Activated T-cell treated with anti-CD3 and anti-CD28 coated beads, Interleukin-2, amount 50 U/mL, for 24 hours (primary cell): ENCODE data around the gene EMILIN2.
"Not testable (repeated sequence)": the region's sequence is repeated elsewhere in the genome, so short reads cannot be mapped to it uniquely, and the experiment has no call there.

Experiments
- DNase-seq: peaks from one replicate; pipeline ENCODE4 v3.0.0-alpha.2; 2020
- H3K27ac Mint-ChIP-seq: 2 replicates; pipeline ENCODE4 v1.8.0; 2020; ENCODE audit warnings: mild to moderate bottlenecking, mixed read lengths
- H3K27me3 Mint-ChIP-seq: 2 replicates; pipeline ENCODE4 v1.8.0; 2020; ENCODE audit warnings: mixed read lengths
- H3K36me3 Mint-ChIP-seq: 2 replicates; pipeline ENCODE4 v1.8.0; 2020; ENCODE audit warnings: low read depth, mixed read lengths
- H3K4me1 Mint-ChIP-seq: 2 replicates; pipeline ENCODE4 v1.8.0; 2020; ENCODE audit warnings: low read depth, mixed read lengths
- H3K4me3 Mint-ChIP-seq: 2 replicates; pipeline ENCODE4 v1.8.0; 2020; ENCODE audit warnings: mild to moderate bottlenecking, moderate library complexity, mixed read lengths
- H3K9me3 Mint-ChIP-seq: 2 replicates; pipeline ENCODE4 v1.8.0; 2020; ENCODE audit warnings: mixed read lengths

The EMILIN2 gene

GRCh38 chr18:2846636-2847316, at the start of gene EMILIN2:
Gene EMILIN2 (plus strand): TSS chr18:2847006. CDS start chr18:2847189, 183 bp downstream.
- peak within 1 kb of the TSS; percentile 59 for H3K27ac Mint-ChIP-seq
- H3K4me1 Mint-ChIP-seq: peaks cover 37% of the 10 kb centered on the region
- DNase-seq: peak; percentile 63
- peak within 1 kb of the TSS; percentile 80 for H3K4me3 Mint-ChIP-seq
- no peaks in the 10 kb centered on the region for H3K36me3 Mint-ChIP-seq
- peaks cover 59% of the 10 kb centered on the region for H3K27me3 Mint-ChIP-seq
- no peaks in the 10 kb centered on the region for H3K9me3 Mint-ChIP-seq

GRCh38 chr18:2797951-2798350, 48.9 kb upstream of the EMILIN2 start:
- Mint-ChIP-seq H3K4me3 (no peak overlapping the region), H3K4me1 (no peaks in the 10 kb centered on the region), H3K36me3 (peaks cover 88% of the 10 kb centered on the region), H3K27me3 (no peaks in the 10 kb centered on the region), H3K9me3 (no peaks in the 10 kb centered on the region), H3K27ac (peak overlapping the region; percentile 10)
- no peak for DNase-seq

- DNase-seq: no peak
- H3K36me3 Mint-ChIP-seq: peaks cover 89% of the 10 kb centered on the region
- no peak overlapping the region for H3K4me3 Mint-ChIP-seq
- H3K27me3 Mint-ChIP-seq: no peaks in the 10 kb centered on the region
- H3K4me1 Mint-ChIP-seq: no peaks in the 10 kb centered on the region
- no peaks in the 10 kb centered on the region for H3K9me3 Mint-ChIP-seq
- H3K27ac Mint-ChIP-seq: peak overlapping the region; percentile 74
Measured at GRCh38 chr18:2799369-2799768, 47.4 kb upstream of the EMILIN2 start.

GRCh38 chr18:2805970-2806943, 40.5 kb upstream of the EMILIN2 start:
- Mint-ChIP-seq H3K27ac (no peak overlapping the region), H3K27me3 (no peaks in the 10 kb centered on the region)
- DNase-seq: no peak

GRCh38 chr18:2808640-2809039, 38.2 kb upstream of the EMILIN2 start:
- Mint-ChIP-seq H3K9me3 (peaks cover 25% of the 10 kb centered on the region), H3K36me3 (peaks cover 29% of the 10 kb centered on the region)
- H3K4me1 Mint-ChIP-seq, DNase-seq, H3K27me3 Mint-ChIP-seq, H3K27ac Mint-ChIP-seq, H3K4me3 Mint-ChIP-seq: not testable (repeated sequence)

More at GRCh38 chr18:2805970-2806943, 40.5 kb upstream of the EMILIN2 start:
- peaks cover 2% of the 10 kb centered on the region for H3K4me1 Mint-ChIP-seq
- H3K9me3 Mint-ChIP-seq: peaks cover 9% of the 10 kb centered on the region
- no peak overlapping the region for H3K4me3 Mint-ChIP-seq
- H3K36me3 Mint-ChIP-seq: peaks cover 45% of the 10 kb centered on the region

- peaks cover 31% of the 10 kb centered on the region for H3K9me3 Mint-ChIP-seq
- not testable (repeated sequence) for H3K27me3 Mint-ChIP-seq, H3K4me1 Mint-ChIP-seq, H3K27ac Mint-ChIP-seq, H3K4me3 Mint-ChIP-seq, DNase-seq
- H3K36me3 Mint-ChIP-seq: peaks cover 18% of the 10 kb centered on the region
Measured at GRCh38 chr18:2809666-2810183, 37.1 kb upstream of the EMILIN2 start.

GRCh38 chr18:2811416-2811815, 35.4 kb upstream of the EMILIN2 start:
- no peaks in the 10 kb centered on the region for H3K4me1 Mint-ChIP-seq
- no peak overlapping the region for H3K27ac Mint-ChIP-seq
- no peaks in the 10 kb centered on the region for H3K27me3 Mint-ChIP-seq
- H3K36me3 Mint-ChIP-seq: peaks cover 4% of the 10 kb centered on the region
- peaks cover 41% of the 10 kb centered on the region for H3K9me3 Mint-ChIP-seq
- no peak overlapping the region for H3K4me3 Mint-ChIP-seq
- no peak for DNase-seq

- no peak for DNase-seq
- Mint-ChIP-seq H3K36me3 (no peaks in the 10 kb centered on the region), H3K9me3 (peaks cover 39% of the 10 kb centered on the region), H3K27ac (no peak overlapping the region), H3K4me1 (no peaks in the 10 kb centered on the region), H3K27me3 (no peaks in the 10 kb centered on the region), H3K4me3 (no peak overlapping the region)
Measured at GRCh38 chr18:2814928-2815327, 31.9 kb upstream of the EMILIN2 start.

GRCh38 chr18:2818281-2818680, 28.5 kb upstream of the EMILIN2 start:
- Mint-ChIP-seq H3K36me3 (no peaks in the 10 kb centered on the region), H3K27me3 (no peaks in the 10 kb centered on the region), H3K4me3 (no peak overlapping the region), H3K4me1 (no peaks in the 10 kb centered on the region), H3K9me3 (peaks cover 18% of the 10 kb centered on the region), H3K27ac (no peak overlapping the region)
- DNase-seq: no peak

- H3K4me3 Mint-ChIP-seq: no peak overlapping the region
- H3K9me3 Mint-ChIP-seq: no peaks in the 10 kb centered on the region
- H3K4me1 Mint-ChIP-seq: no peaks in the 10 kb centered on the region
- no peaks in the 10 kb centered on the region for H3K27me3 Mint-ChIP-seq
- no peaks in the 10 kb centered on the region for H3K36me3 Mint-ChIP-seq
- no peak for DNase-seq
- H3K27ac Mint-ChIP-seq: no peak overlapping the region
Measured at GRCh38 chr18:2821695-2822094, 25.1 kb upstream of the EMILIN2 start.

- H3K27me3 Mint-ChIP-seq: no peaks in the 10 kb centered on the region
- no peaks in the 10 kb centered on the region for H3K4me1 Mint-ChIP-seq
- H3K36me3 Mint-ChIP-seq: no peaks in the 10 kb centered on the region
- H3K27ac Mint-ChIP-seq: no peak overlapping the region
- no peaks in the 10 kb centered on the region for H3K9me3 Mint-ChIP-seq
- no peak overlapping the region for H3K4me3 Mint-ChIP-seq
- no peak for DNase-seq
Measured at GRCh38 chr18:2822213-2822921, 24.4 kb upstream of the EMILIN2 start.

- Mint-ChIP-seq H3K36me3 (no peaks in the 10 kb centered on the region), H3K27me3 (no peaks in the 10 kb centered on the region), H3K9me3 (no peaks in the 10 kb centered on the region), H3K4me1 (no peaks in the 10 kb centered on the region), H3K4me3 (no peak overlapping the region), H3K27ac (no peak overlapping the region)
- no peak for DNase-seq
Measured at GRCh38 chr18:2823202-2823601, 23.6 kb upstream of the EMILIN2 start.

GRCh38 chr18:2823966-2824365, 22.8 kb upstream of the EMILIN2 start:
- Mint-ChIP-seq H3K4me1 (no peaks in the 10 kb centered on the region), H3K9me3 (no peaks in the 10 kb centered on the region), H3K27me3 (no peaks in the 10 kb centered on the region), H3K4me3 (no peak overlapping the region), H3K27ac (no peak overlapping the region), H3K36me3 (no peaks in the 10 kb centered on the region)
- DNase-seq: no peak

- Mint-ChIP-seq H3K9me3 (no peaks in the 10 kb centered on the region), H3K36me3 (no peaks in the 10 kb centered on the region), H3K4me1 (no peaks in the 10 kb centered on the region), H3K27ac (no peak overlapping the region), H3K27me3 (no peaks in the 10 kb centered on the region), H3K4me3 (no peak overlapping the region)
- no peak for DNase-seq
Measured at GRCh38 chr18:2824865-2825264, 21.9 kb upstream of the EMILIN2 start.
